Measurements from ENCODE around the gene GRM5.

GRM5 gene

DNA sequence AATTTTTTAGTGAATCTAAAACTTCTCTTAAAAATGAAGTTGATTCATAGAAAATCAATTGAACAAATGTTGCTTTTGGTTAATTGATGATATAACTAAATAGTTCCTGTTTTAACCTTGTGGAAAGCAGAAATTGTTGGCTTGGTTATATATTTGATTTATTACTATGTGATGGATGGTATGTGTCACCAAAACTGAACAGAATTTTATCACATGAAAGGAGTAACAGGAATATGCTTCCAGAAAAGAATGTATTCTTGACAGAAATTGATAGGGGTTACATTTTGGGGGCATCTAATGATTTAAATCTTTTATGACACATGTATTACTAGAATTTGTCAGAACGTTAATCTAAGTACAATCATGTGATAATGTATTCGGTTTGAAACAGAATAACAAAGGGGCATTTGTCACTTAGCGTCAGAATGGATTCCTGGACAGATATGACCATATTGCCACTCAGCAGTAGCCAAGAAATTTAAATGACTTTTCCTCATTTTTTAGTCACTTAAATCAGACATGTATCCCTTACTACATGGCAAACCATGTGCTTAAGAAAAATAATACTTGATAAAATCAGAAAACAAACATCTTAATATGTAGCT is 295.2 kb downstream of the GRM5 start:
- H3K27ac ChIP-seq, result no peak overlapping the region
- TF ChIP-seq, protein P1, sequence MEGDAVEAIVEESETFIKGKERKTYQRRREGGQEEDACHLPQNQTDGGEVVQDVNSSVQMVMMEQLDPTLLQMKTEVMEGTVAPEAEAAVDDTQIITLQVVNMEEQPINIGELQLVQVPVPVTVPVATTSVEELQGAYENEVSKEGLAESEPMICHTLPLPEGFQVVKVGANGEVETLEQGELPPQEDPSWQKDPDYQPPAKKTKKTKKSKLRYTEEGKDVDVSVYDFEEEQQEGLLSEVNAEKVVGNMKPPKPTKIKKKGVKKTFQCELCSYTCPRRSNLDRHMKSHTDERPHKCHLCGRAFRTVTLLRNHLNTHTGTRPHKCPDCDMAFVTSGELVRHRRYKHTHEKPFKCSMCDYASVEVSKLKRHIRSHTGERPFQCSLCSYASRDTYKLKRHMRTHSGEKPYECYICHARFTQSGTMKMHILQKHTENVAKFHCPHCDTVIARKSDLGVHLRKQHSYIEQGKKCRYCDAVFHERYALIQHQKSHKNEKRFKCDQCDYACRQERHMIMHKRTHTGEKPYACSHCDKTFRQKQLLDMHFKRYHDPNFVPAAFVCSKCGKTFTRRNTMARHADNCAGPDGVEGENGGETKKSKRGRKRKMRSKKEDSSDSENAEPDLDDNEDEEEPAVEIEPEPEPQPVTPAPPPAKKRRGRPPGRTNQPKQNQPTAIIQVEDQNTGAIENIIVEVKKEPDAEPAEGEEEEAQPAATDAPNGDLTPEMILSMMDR (IDR thresholded peaks at IDR 0.05), result no peak
- no peak for TF ChIP-seq ZFX (IDR thresholded peaks at IDR 0.05; ENCODE audit: borderline replicate concordance)

DNA sequence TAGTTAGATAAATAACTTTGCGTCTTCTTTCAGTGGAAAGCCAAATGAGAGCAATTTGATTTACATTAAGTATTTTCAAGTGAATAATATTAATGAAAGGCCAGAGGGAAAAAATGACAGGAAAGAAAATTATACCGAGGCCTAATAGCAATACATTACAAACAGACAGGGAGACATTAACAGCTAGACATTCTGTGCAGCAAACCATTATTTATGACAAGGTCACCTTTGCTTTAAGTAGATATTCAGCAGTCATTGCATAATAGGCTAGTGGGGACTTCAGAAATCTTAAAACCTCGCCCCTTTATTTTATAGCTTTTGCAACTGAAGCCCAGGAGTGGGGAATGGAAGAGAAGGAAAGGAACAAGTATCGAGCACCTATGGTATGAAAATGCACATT is 321.6 kb downstream of the GRM5 start:
- TF ChIP-seq ZFX (IDR thresholded peaks at IDR 0.05; ENCODE audit: borderline replicate concordance), result no peak
- TF ChIP-seq, protein P1 (IDR thresholded peaks at IDR 0.05), result no peak
- H3K27ac ChIP-seq, result no peak overlapping the region

DNA sequence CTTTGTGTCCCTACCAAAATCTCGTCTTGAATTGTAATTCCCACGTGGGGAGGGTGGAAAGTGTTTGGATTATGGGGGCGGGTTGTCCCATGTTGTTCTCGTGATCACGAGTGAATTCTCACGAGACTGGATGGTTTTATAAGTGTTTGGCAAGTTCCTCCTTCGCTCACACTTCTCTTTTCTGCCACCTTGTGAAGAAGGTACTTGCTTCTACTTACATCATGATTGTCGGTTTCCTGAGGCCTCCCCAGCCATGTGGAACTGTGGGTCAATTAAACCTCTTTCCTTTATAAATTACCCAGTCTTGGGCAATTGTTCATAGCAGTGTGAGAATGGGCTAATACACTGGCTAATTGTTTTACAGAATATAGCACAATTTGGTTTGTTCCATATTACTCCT is 326.3 kb downstream of the GRM5 start:
- no peak overlapping the region for H3K27ac ChIP-seq
- TF ChIP-seq, protein P1 (IDR thresholded peaks at IDR 0.05), result no peak
- TF ChIP-seq ZFX (IDR thresholded peaks at IDR 0.05; ENCODE audit: borderline replicate concordance), result no peak

DNA sequence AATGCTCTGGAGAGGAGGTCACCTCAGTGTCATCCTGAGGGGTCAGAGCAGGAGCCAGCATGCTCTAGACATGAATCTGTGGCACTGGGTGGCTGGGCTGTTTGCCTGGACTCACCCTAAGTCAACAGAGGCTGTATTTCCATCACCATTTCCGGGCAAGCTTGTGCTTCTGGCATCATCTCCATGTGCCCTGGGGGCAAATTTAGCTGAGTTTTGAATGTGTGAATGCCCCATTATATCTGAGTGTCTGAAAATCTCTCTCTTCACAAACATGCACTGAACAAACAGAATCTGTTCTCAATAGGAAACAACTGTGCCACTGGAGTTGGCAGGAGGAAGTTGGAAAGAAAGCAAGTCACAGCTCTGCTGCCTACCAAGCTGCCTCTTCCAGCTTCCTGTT is 356.2 kb downstream of the GRM5 start:
- TF ChIP-seq, protein P1 (IDR thresholded peaks at IDR 0.05), result no peak
- no peak for TF ChIP-seq ZFX (IDR thresholded peaks at IDR 0.05; ENCODE audit: borderline replicate concordance)
- H3K27ac ChIP-seq, result no peak overlapping the region

DNA sequence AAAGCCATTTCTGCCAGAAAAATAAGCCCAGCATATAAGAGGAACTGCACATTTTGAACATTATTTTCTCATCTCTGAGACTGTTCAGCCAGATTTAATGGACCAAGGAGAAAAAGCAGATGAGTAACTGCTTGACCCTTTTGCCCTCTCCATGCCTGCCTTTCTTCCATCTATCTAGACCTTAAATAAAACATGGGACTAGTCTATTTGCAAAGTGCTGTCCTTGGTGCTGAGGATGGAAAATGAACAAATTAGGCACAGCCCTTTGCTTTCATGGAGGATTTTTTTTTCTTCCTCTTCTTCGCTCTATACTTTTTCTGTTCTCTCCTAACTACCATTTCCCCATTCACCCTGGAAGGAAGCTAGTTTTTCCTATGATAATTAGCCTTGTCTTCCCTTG is 361.3 kb downstream of the GRM5 start:
- H3K27ac ChIP-seq, result no peak overlapping the region
- no peak for TF ChIP-seq ZFX (IDR thresholded peaks at IDR 0.05; ENCODE audit: borderline replicate concordance)
- TF ChIP-seq, protein P1 (IDR thresholded peaks at IDR 0.05), result no peak

DNA sequence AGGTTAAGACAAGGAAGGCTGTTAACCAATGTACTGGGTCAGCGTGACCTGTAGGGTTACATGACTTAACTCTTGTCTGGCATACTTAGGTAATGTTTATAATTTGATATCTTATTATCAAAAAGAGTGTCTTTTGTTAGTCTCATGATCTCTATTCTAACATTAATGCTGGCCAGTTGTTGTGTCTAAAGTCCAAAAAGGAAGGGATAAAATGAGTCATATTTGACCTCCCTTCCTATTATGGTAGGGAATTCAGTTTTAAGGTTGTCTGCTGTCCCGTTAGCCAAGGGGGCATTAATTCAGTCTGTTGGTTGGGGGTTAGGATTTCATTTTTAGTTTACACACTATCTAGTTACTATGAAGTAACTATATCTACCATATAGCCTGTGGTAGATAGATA is 364.0 kb downstream of the GRM5 start:
- TF ChIP-seq, protein P1 (IDR thresholded peaks at IDR 0.05), result no peak
- TF ChIP-seq ZFX (IDR thresholded peaks at IDR 0.05; ENCODE audit: borderline replicate concordance), result no peak
- no peak overlapping the region for H3K27ac ChIP-seq

DNA sequence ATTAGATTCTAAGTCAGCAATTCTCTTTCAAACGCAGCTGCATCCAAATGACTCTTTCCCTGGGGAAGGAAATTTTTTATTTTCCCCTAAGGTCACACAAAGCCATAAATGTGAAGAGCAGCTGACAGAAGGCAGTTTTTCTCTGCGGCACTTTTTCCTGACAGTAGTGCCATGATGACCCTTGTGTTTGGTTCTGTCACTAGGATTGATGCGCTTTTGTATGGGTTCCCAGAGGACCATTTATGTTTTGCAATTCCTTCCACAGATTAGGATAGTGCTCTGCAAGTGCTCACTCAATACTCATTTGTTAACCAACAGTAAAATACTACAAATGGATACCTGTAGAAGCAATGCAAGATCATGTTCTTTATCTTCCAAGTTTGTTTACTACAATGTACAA is 368.6 kb downstream of the GRM5 start:
- no peak overlapping the region for H3K27ac ChIP-seq
- no peak for TF ChIP-seq ZFX (IDR thresholded peaks at IDR 0.05; ENCODE audit: borderline replicate concordance)
